Endometrial microvascular endothelial cells (primary cell): ENCODE results near the gene NPIPA1. TPM values are rescaled to one million over a fixed set of nuclear protein-coding genes. Genes with fewer than 3 reads are reported as not detected.
"Not testable (repeated sequence)": the region's sequence is repeated elsewhere in the genome, so short reads cannot be mapped to it uniquely, and the experiment has no call there.

Source experiments
- in situ Hi-C: cut with HindIII; loops from 2 replicates; pipeline ENCODE4 v1.10.0; 2017; ENCODE audit warnings: low sequenced_read_pairs, low pct_unique_long_range_greater_than_20kb; ENCODE audit errors: inconsistent ontology term
- total RNA-seq: library from RNA; depleted of rRNA; stranded (reverse); fragments of >200 nt; gene quantifications from one replicate; pipeline ENCODE4 v1.2.3, GENCODE V29; 2015; ENCODE audit errors: inconsistent ontology term

NPIPA1 gene
- total RNA-seq, 1 donor from 2014 or later, result 27.7 TPM

- in situ Hi-C loops, result not testable (repeated sequence)
These were observed 37.0 kb downstream of the NPIPA1 start for GRCh38 chr16:14974331-14974655.

- in situ Hi-C loops, result not testable (repeated sequence)
These were observed 37.6 kb downstream of the NPIPA1 start, which contains the start of gene PDXDC1 for GRCh38 chr16:14974656-14975417. PDXDC1 (plus strand) TSS chr16:14975026; CDS start chr16:14975200, 174 bp downstream.

- in situ Hi-C loops, result not testable (repeated sequence)
These were observed 38.4 kb downstream of the NPIPA1 start for GRCh38 chr16:14975418-14976194.

- in situ Hi-C loops, result not testable (repeated sequence)
These were observed 39.9 kb downstream of the NPIPA1 start for GRCh38 chr16:14976971-14977736.

- in situ Hi-C loops, result not testable (repeated sequence)
These were observed 41.0 kb downstream of the NPIPA1 start for GRCh38 chr16:14978281-14978680.

GRCh38 chr16:14978908-14979307, 41.7 kb downstream of the NPIPA1 start:
- in situ Hi-C loops, result not testable (repeated sequence)

GRCh38 chr16:14981234-14981633, 44.0 kb downstream of the NPIPA1 start:
- in situ Hi-C loops, result not testable (repeated sequence)

- in situ Hi-C loops, result not testable (repeated sequence)
These were observed 45.3 kb downstream of the NPIPA1 start for GRCh38 chr16:14982521-14982920.

GRCh38 chr16:14988092-14988491, 50.8 kb downstream of the NPIPA1 start:
- in situ Hi-C loops, result not testable (repeated sequence)

GRCh38 chr16:14988661-14989191, 51.5 kb downstream of the NPIPA1 start:
- in situ Hi-C loops, result not testable (repeated sequence)

- in situ Hi-C loops, result not testable (repeated sequence)
These were observed 52.3 kb downstream of the NPIPA1 start for GRCh38 chr16:14989291-14990281.

GRCh38 chr16:14993277-14994151, 56.3 kb downstream of the NPIPA1 start:
- in situ Hi-C loops, result not testable (repeated sequence)

- in situ Hi-C loops, result not testable (repeated sequence)
These were observed 59.5 kb downstream of the NPIPA1 start for GRCh38 chr16:14996702-14997101.

- in situ Hi-C loops, result not testable (repeated sequence)
These were observed 61.1 kb downstream of the NPIPA1 start for GRCh38 chr16:14998300-14998699.

- in situ Hi-C loops, result not testable (repeated sequence)
These were observed 62.6 kb downstream of the NPIPA1 start for GRCh38 chr16:14999845-15000244.
